CD4-positive, alpha-beta memory T cell (primary cell): Measurements from ENCODE around the gene COLQ. TPM values are rescaled to one million over a fixed set of nuclear protein-coding genes. Genes with fewer than 3 reads are reported as not detected.

ENCODE experiments used
- CTCF ChIA-PET: fragments of 350-600 bp; sonication (Branson Sonifier 250); formaldehyde crosslinking; loops from one replicate; lab custom pipeline; 2021; ENCODE audit warnings: inconsistent platforms; ENCODE audit not compliant: partially characterized antibody; lab: Charles Lee
- POLR2A ChIA-PET: fragments of 350-600 bp; sonication (Branson Sonifier 250); formaldehyde crosslinking; loops from one replicate; lab custom pipeline; 2021; ENCODE audit not compliant: partially characterized antibody; lab: Charles Lee
- DNase-seq, 5 donors: peaks; one replicate each; pipeline versions ENCODE4 v3.0.0 to v3.0.0-alpha.2; 2020 to 2022; ENCODE audit warnings: mixed read lengths in 1 of 5
- H3K27ac ChIP-seq: one replicate; pipeline ENCODE4 v1.7.0; 2013; ENCODE audit warnings: low read depth, low read length
- H3K27me3 ChIP-seq: 2 replicates; pipeline ENCODE4 v1.7.0; 2013; ENCODE audit warnings: mild to moderate bottlenecking, low read length, moderate library complexity; ENCODE audit not compliant: insufficient read depth
- H3K36me3 ChIP-seq: 2 replicates; pipeline ENCODE4 v1.7.0; 2013; ENCODE audit warnings: mild to moderate bottlenecking, low read length, moderate library complexity; ENCODE audit not compliant: insufficient read depth
- H3K4me1 ChIP-seq: 2 replicates; pipeline ENCODE4 v1.7.0; 2013; ENCODE audit warnings: mild to moderate bottlenecking, low read length, moderate library complexity; ENCODE audit not compliant: insufficient read depth
- H3K4me3 ChIP-seq, 2 donors: one replicate each; pipeline ENCODE4 v1.7.0; 2013; ENCODE audit warnings: low read length in 2 of 2, mild to moderate bottlenecking in 1 of 2
- H3K9me3 ChIP-seq, 2 donors: one replicate each; pipeline ENCODE4 v1.7.0; 2013; ENCODE audit warnings: low read length in 2 of 2, control low read depth in 1 of 2; ENCODE audit not compliant: control insufficient read depth in 1 of 2
- H3K27ac Mint-ChIP-seq, 7 donors: one replicate each; pipeline ENCODE4 v1.8.0; 2020 to 2021; ENCODE audit warnings: mixed read lengths in 7 of 7, mild to moderate bottlenecking in 6 of 7, inconsistent platforms in 3 of 7, moderate library complexity in 3 of 7
- H3K27me3 Mint-ChIP-seq, 2 donors: one replicate each; pipeline ENCODE4 v1.8.0; 2020 to 2021; ENCODE audit warnings: mixed read lengths in 2 of 2
- H3K36me3 Mint-ChIP-seq, 2 donors: one replicate each; pipeline ENCODE4 v1.8.0; 2020 to 2021; ENCODE audit warnings: mixed read lengths in 2 of 2, inconsistent platforms in 1 of 2, mild to moderate bottlenecking in 1 of 2
- H3K4me1 Mint-ChIP-seq, 4 donors: one replicate each; pipeline ENCODE4 v1.8.0; 2020 to 2021; ENCODE audit warnings: mixed read lengths in 4 of 4, mild to moderate bottlenecking in 1 of 4
- H3K4me3 Mint-ChIP-seq, 8 donors: one replicate each; pipeline ENCODE4 v1.8.0; 2020 to 2021; ENCODE audit warnings: mixed read lengths in 8 of 8, mild to moderate bottlenecking in 7 of 8, moderate library complexity in 6 of 8, inconsistent platforms in 3 of 8
- H3K9me3 Mint-ChIP-seq, 8 donors: one replicate each; pipeline ENCODE4 v1.8.0; 2020 to 2021; ENCODE audit warnings: mixed read lengths in 8 of 8, mild to moderate bottlenecking in 5 of 8, inconsistent platforms in 3 of 8, moderate library complexity in 1 of 8
- intact Hi-C: fragments of 100-400 bp; cut with micrococcal nuclease; formaldehyde crosslinking; loops from one replicate; pipeline ENCODE4 v1.15.1; 2023
- polyA plus RNA-seq, 2 donors: library from polyadenylated mRNA; unstranded; fragments of 300-500 nt; fragmentation: Illumina TruSeq; gene quantifications; one replicate each; pipeline ENCODE4 v1.2.3, GENCODE V29; 2021
- total RNA-seq, 2 experiments: library from RNA; stranded (reverse); gene quantifications; one replicate each; pipeline ENCODE4 v1.2.3, GENCODE V29; 2021

Gene COLQ
- total and polyA plus RNA-seq, 4 experiments from 2014 or later: 2.8 to 9.7 (median 6.2) TPM

GRCh38 chr3:15495461-15496340 is 25.8 kb downstream of the COLQ start:
- Histone ChIP-seq H3K27ac (no peak overlapping the region), H3K9me3 (no peaks in the 10 kb centered on the region), H3K4me3 (no peak overlapping the region), H3K4me1 (peaks cover 10% of the 10 kb centered on the region), H3K36me3 (no peaks in the 10 kb centered on the region), H3K27me3 (no peaks in the 10 kb centered on the region)
- no peak for DNase-seq
- Mint-ChIP-seq H3K9me3 (peaks cover 0 to 2% (median 0%) of the 10 kb centered on the region in 8 donors), H3K36me3 (peaks cover 0 to 8% of the 10 kb centered on the region in 2 donors), H3K4me1 (peaks cover 15 to 34% (median 18%) of the 10 kb centered on the region in 4 donors), H3K27ac (no peak overlapping the region), H3K27me3 (no peaks in the 10 kb centered on the region), H3K4me3 (no peak overlapping the region)
- ChIA-PET POLR2A (no interaction called here), CTCF (no interaction called here)
- intact Hi-C loops: no loop called here

GRCh38 chr3:15493436-15493835 is 28.1 kb downstream of the COLQ start:
- no peaks in the 10 kb centered on the region for H3K9me3 Mint-ChIP-seq
- H3K4me1 Mint-ChIP-seq: peaks cover 6 to 22% (median 8%) of the 10 kb centered on the region in 4 donors
- peak overlapping the region in 2 of 7 donors; percentile 35 to 44 for H3K27ac Mint-ChIP-seq
- intact Hi-C loops: no loop called here
- ChIA-PET CTCF (interaction anchor here (1.1 kb wide), 1 partner anchor 226 kb away, joined by 4 read pairs; no protein-coding TSS in a partner anchor), POLR2A (no interaction called here)
- H3K27me3 Mint-ChIP-seq: no peaks in the 10 kb centered on the region
- Histone ChIP-seq H3K9me3 (no peaks in the 10 kb centered on the region), H3K27me3 (no peaks in the 10 kb centered on the region), H3K4me3 (no peak overlapping the region), H3K4me1 (no peaks in the 10 kb centered on the region), H3K36me3 (no peaks in the 10 kb centered on the region), H3K27ac (no peak overlapping the region)
- peaks cover 0 to 8% of the 10 kb centered on the region in 2 donors for H3K36me3 Mint-ChIP-seq
- no peak overlapping the region for H3K4me3 Mint-ChIP-seq
- DNase-seq: no peak

GRCh38 chr3:15492847-15493360 is 28.6 kb downstream of the COLQ start:
- CTCF ChIA-PET: interaction anchor here (1.1 kb wide), 1 partner anchor 225 kb away, joined by 4 read pairs; no protein-coding TSS in a partner anchor
- Mint-ChIP-seq H3K27me3 (no peaks in the 10 kb centered on the region), H3K4me1 (peaks cover 6 to 22% (median 8%) of the 10 kb centered on the region in 4 donors), H3K4me3 (no peak overlapping the region), H3K27ac (peak overlapping the region in 1 of 7 donors; percentile 9), H3K9me3 (no peaks in the 10 kb centered on the region), H3K36me3 (peaks cover 0 to 8% of the 10 kb centered on the region in 2 donors)
- POLR2A ChIA-PET: no interaction called here
- Histone ChIP-seq H3K9me3 (no peaks in the 10 kb centered on the region), H3K36me3 (no peaks in the 10 kb centered on the region), H3K27ac (no peak overlapping the region), H3K27me3 (no peaks in the 10 kb centered on the region), H3K4me3 (no peak overlapping the region), H3K4me1 (no peaks in the 10 kb centered on the region)
- DNase-seq: no peak
- intact Hi-C loops: no loop called here

- H3K27ac ChIP-seq: no peak overlapping the region
- Mint-ChIP-seq H3K36me3 (peaks cover 7 to 16% of the 10 kb centered on the region in 2 donors), H3K27me3 (no peaks in the 10 kb centered on the region), H3K27ac (no peak overlapping the region), H3K4me3 (no peak overlapping the region), H3K4me1 (peaks cover 4 to 22% (median 8%) of the 10 kb centered on the region in 4 donors), H3K9me3 (no peaks in the 10 kb centered on the region)
- ChIA-PET POLR2A (no interaction called here), CTCF (no interaction called here)
- no peaks in the 10 kb centered on the region for H3K4me1 ChIP-seq
- no peaks in the 10 kb centered on the region for H3K9me3 ChIP-seq
- intact Hi-C loops: no loop called here
- no peaks in the 10 kb centered on the region for H3K27me3 ChIP-seq
- H3K4me3 ChIP-seq: no peak overlapping the region
- H3K36me3 ChIP-seq: no peaks in the 10 kb centered on the region
- DNase-seq: no peak
Observed at GRCh38 chr3:15491143-15491542, 30.4 kb downstream of the COLQ start.

- H3K36me3 Mint-ChIP-seq: peaks cover 9 to 16% of the 10 kb centered on the region in 2 donors
- H3K27ac ChIP-seq: no peak overlapping the region
- no peak overlapping the region for H3K27ac Mint-ChIP-seq
- no peak for DNase-seq
- H3K4me1 Mint-ChIP-seq: peaks cover 4 to 14% (median 7%) of the 10 kb centered on the region in 4 donors
- H3K4me3 ChIP-seq: no peak overlapping the region
- intact Hi-C loops: no loop called here
- ChIA-PET CTCF (no interaction called here), POLR2A (no interaction called here)
- no peaks in the 10 kb centered on the region for H3K36me3 ChIP-seq
- no peaks in the 10 kb centered on the region for H3K27me3 Mint-ChIP-seq
- no peaks in the 10 kb centered on the region for H3K4me1 ChIP-seq
- H3K27me3 ChIP-seq: no peaks in the 10 kb centered on the region
- H3K9me3 Mint-ChIP-seq: no peaks in the 10 kb centered on the region
- no peak overlapping the region for H3K4me3 Mint-ChIP-seq
- H3K9me3 ChIP-seq: no peaks in the 10 kb centered on the region
Observed at GRCh38 chr3:15490158-15490557, 31.3 kb downstream of the COLQ start.

GRCh38 chr3:15488002-15488401 is 33.5 kb downstream of the COLQ start:
- Histone ChIP-seq H3K36me3 (no peaks in the 10 kb centered on the region), H3K9me3 (no peaks in the 10 kb centered on the region), H3K27me3 (no peaks in the 10 kb centered on the region), H3K4me3 (no peak overlapping the region), H3K27ac (no peak overlapping the region), H3K4me1 (no peaks in the 10 kb centered on the region)
- Mint-ChIP-seq H3K36me3 (peaks cover 9 to 16% of the 10 kb centered on the region in 2 donors), H3K27ac (no peak overlapping the region), H3K27me3 (peaks cover 0 to 2% of the 10 kb centered on the region in 2 donors), H3K4me1 (no peaks in the 10 kb centered on the region), H3K4me3 (no peak overlapping the region), H3K9me3 (no peaks in the 10 kb centered on the region)
- no peak for DNase-seq
- POLR2A ChIA-PET: no interaction called here
- intact Hi-C loops: no loop called here
- CTCF ChIA-PET: no interaction called here

- Mint-ChIP-seq H3K4me3 (no peak overlapping the region), H3K27ac (peak overlapping the region in 3 of 7 donors; percentile 5 to 57 (median 32)), H3K27me3 (peaks cover 0 to 2% of the 10 kb centered on the region in 2 donors), H3K4me1 (no peaks in the 10 kb centered on the region), H3K36me3 (peaks cover 9 to 12% of the 10 kb centered on the region in 2 donors), H3K9me3 (no peaks in the 10 kb centered on the region)
- no peak for DNase-seq
- ChIA-PET CTCF (no interaction called here), POLR2A (no interaction called here)
- intact Hi-C loops: no loop called here
- Histone ChIP-seq H3K27ac (no peak overlapping the region), H3K4me3 (no peak overlapping the region), H3K9me3 (no peaks in the 10 kb centered on the region), H3K36me3 (no peaks in the 10 kb centered on the region), H3K4me1 (no peaks in the 10 kb centered on the region), H3K27me3 (no peaks in the 10 kb centered on the region)
Observed at GRCh38 chr3:15486979-15487378, 34.5 kb downstream of the COLQ start.
